Adrenal gland (tissue), 12 donors: ENCODE data around the gene KCNIP1. TPM values are rescaled to one million over a fixed set of nuclear protein-coding genes. Genes with fewer than 3 reads are reported as not detected.

ENCODE experiments used
- DNase-seq, 7 donors: peaks; one replicate each; pipeline ENCODE4 v3.0.0-alpha.2; 2019 to 2020
- H3K27ac ChIP-seq, 5 donors: fragments of 200-600 bp; sonication (generic) in 4 of 5; 1 replicate in 3 of 5; 2 replicates in 2 of 5; pipeline versions ENCODE4 v1.5.1 to v1.8.0; 2016 to 2020; ENCODE audit warnings: mild to moderate bottlenecking in 1 of 5
- H3K27me3 ChIP-seq: fragments of 200-600 bp; 2 replicates; pipeline ENCODE4 v1.8.0; 2021
- H3K36me3 ChIP-seq, 2 donors: fragments of 200-600 bp; replicated peaks in 1 of 2; 1 replicate in 1 of 2; 2 replicates in 1 of 2; pipeline versions ENCODE4 v1.5.1 to v1.8.0; 2018 to 2022
- H3K4me1 ChIP-seq, 2 donors: fragments of 200-600 bp; replicated peaks in 1 of 2; 1 replicate in 1 of 2; 2 replicates in 1 of 2; pipeline versions ENCODE4 v1.5.1 to v1.8.0; 2018 to 2021
- H3K4me3 ChIP-seq, 4 donors: fragments of 200-600 bp; sonication (generic) in 3 of 4; one replicate each; pipeline ENCODE4 v1.5.1; 2016 to 2018
- H3K9me3 ChIP-seq, 3 donors: fragments of 200-600 bp; sonication (generic) in 1 of 3; replicated peaks in 1 of 3; 1 replicate in 2 of 3; 2 replicates in 1 of 3; pipeline versions ENCODE4 v1.5.1 to v1.8.0; 2016 to 2021
- CTCF ChIP-seq, 6 experiments: fragments of 450-650 bp in 4 of 6; fragments of 200-600 bp in 2 of 6; sonication (generic) in 1 of 6; IDR thresholded peaks; 1 replicate in 5 of 6; 2 replicates in 1 of 6; pipeline versions ENCODE4 v1.5.1 to v1.8.0; 2016 to 2021; ENCODE audit warnings: antibody characterized with exemption in 6 of 6, mild to moderate bottlenecking in 2 of 6, moderate library complexity in 1 of 6
- POLR2A ChIP-seq, 2 donors: fragments of 450-650 bp; IDR thresholded peaks; one replicate each; pipeline ENCODE4 v1.6.1; 2017; ENCODE audit warnings: antibody characterized with exemption in 2 of 2, mild to moderate bottlenecking in 2 of 2, moderate library complexity in 1 of 2
- WGBS, 4 donors: extraction: QIAGEN DNeasy Blood & Tissue Kit in 2 of 4; methylation state at CpG; one replicate each; pipeline versions ENCODE4 v1.1.5 to v1.1.7; 2013 to 2017; 5-methylcytosine and 5-hydroxymethylcytosine counted together
- intact Hi-C, 2 donors: fragments of 100-400 bp; cut with DNase I; formaldehyde crosslinking; loops; one replicate each; pipeline versions ENCODE4 v1.14.1 to v1.15.0; 2022 to 2023
- polyA plus RNA-seq, 3 donors: library from polyadenylated mRNA; stranded (reverse); fragments of 200-250 nt in 2 of 3; fragments of 350-450 nt in 1 of 3; fragmentation: Illumina TruSeq in 1 of 3; extraction: RNeasy Lipid Tissue Mini Kit (QIAGEN cat#74804) in 1 of 3; gene quantifications; one replicate each; pipeline ENCODE4 v1.2.3, GENCODE V29; 2013 to 2014
- total RNA-seq, 9 donors: library from RNA; depleted of rRNA in 4 of 9; stranded (reverse); fragments of >200 nt in 4 of 9; fragments of 120-200 nt in 1 of 9; fragmentation: NEBNext Ultra II Directional in 1 of 9; extraction: Animal tissue kit (Norgen Biotek cat#: 25700) in 1 of 9; gene quantifications; one replicate each; pipeline versions ENCODE4 v1.1.0 to v1.2.4, GENCODE V29; 2013 to 2023
- donor health status: healthy with polysubstance abuse.
- donor health status: Bipolar disorder and iron deficiency.
- donor health status: DM: yes; HTN: yes; CAD: no.
- donor health status: DM: no; HTN: no; CAD: no.
- donor health status: DM: no; HTN: no; CAD: no.
- donor health status: DM: yes; HTN: yes; CAD: no.

KCNIP1 gene
- total and polyA plus RNA-seq, 12 donors, result 0.14 to 12.6 (median 1.7) TPM; not detected in 1

- TF ChIP-seq POLR2A (IDR thresholded peaks at IDR 0.05) (no peak), CTCF (IDR thresholded peaks at IDR 0.05) (no peak)
- Histone ChIP-seq H3K36me3 (no peaks in the 10 kb centered on the region), H3K27ac (no peak overlapping the region), H3K4me3 (no peak overlapping the region), H3K27me3 (no peaks in the 10 kb centered on the region), H3K4me1 (peaks cover 0 to 9% of the 10 kb centered on the region in 2 donors), H3K9me3 (no peaks in the 10 kb centered on the region)
- peak in 1 of 7 donors; percentile 24 for DNase-seq
- WGBS, 4 donors, result 59 to 71% (median 67%) methylated on average over 3 of the region's 3 CpGs
- intact Hi-C loops, result no loop called here
These were observed 53.5 kb downstream of the KCNIP1 start for GRCh38 chr5:170557314-170557713.

GRCh38 chr5:170559296-170559695, 55.5 kb downstream of the KCNIP1 start:
- Histone ChIP-seq H3K4me3 (no peak overlapping the region), H3K27me3 (no peaks in the 10 kb centered on the region), H3K36me3 (no peaks in the 10 kb centered on the region), H3K9me3 (no peaks in the 10 kb centered on the region), H3K4me1 (no peaks in the 10 kb centered on the region), H3K27ac (no peak overlapping the region)
- intact Hi-C loops, result no loop called here
- TF ChIP-seq POLR2A (IDR thresholded peaks at IDR 0.05) (no peak), CTCF (IDR thresholded peaks at IDR 0.05) (no peak)
- WGBS, 4 donors, result 61 to 69% (median 66%) methylated on average over 3 of the region's 3 CpGs
- DNase-seq, result no peak

GRCh38 chr5:170560938-170561337, 57.1 kb downstream of the KCNIP1 start:
- Histone ChIP-seq H3K27me3 (no peaks in the 10 kb centered on the region), H3K4me1 (no peaks in the 10 kb centered on the region), H3K4me3 (no peak overlapping the region), H3K9me3 (no peaks in the 10 kb centered on the region), H3K27ac (no peak overlapping the region), H3K36me3 (no peaks in the 10 kb centered on the region)
- WGBS, 4 donors, result 76 to 85% (median 83%) methylated on average over 7 of the region's 7 CpGs
- TF ChIP-seq POLR2A (IDR thresholded peaks at IDR 0.05) (no peak), CTCF (IDR thresholded peaks at IDR 0.05) (no peak)
- intact Hi-C loops, result no loop called here
- DNase-seq, result no peak

GRCh38 chr5:170562166-170562874, 58.5 kb downstream of the KCNIP1 start:
- no peak for DNase-seq
- Histone ChIP-seq H3K27ac (no peak overlapping the region), H3K36me3 (no peaks in the 10 kb centered on the region), H3K9me3 (no peaks in the 10 kb centered on the region), H3K4me3 (no peak overlapping the region), H3K27me3 (peaks cover 3% of the 10 kb centered on the region), H3K4me1 (no peaks in the 10 kb centered on the region)
- intact Hi-C loops, result no loop called here
- TF ChIP-seq CTCF (IDR thresholded peaks at IDR 0.05) (no peak), POLR2A (IDR thresholded peaks at IDR 0.05) (no peak)
- 78 to 85% (median 82%) methylated on average over 6 of the region's 6 CpGs for WGBS, 4 donors
